Motor neuron (in vitro differentiated cells): ENCODE results near the gene PAXIP1. TPM values are rescaled to one million over a fixed set of nuclear protein-coding genes. Genes with fewer than 3 reads are reported as not detected.

ENCODE experiments used
- ATAC-seq, 8 experiments: fragments of 200-7000 bp; cut with Tn5 transposase; replicated peaks in 6 of 8; 2 replicates each; pipeline ENCODE4 v1.8.0; 2021; ENCODE audit warnings: mild to moderate bottlenecking in 8 of 8, moderate library complexity in 8 of 8
- H3K27ac ChIP-seq, 2 donors: fragments of 250-450 bp; sonication (Bioruptor Pico); 2 replicates each; pipeline ENCODE4 v1.9.0; 2021; ENCODE audit warnings: antibody characterized with exemption in 2 of 2, mild to moderate bottlenecking in 2 of 2, moderate library complexity in 1 of 2
- H3K4me1 ChIP-seq, 2 donors: fragments of 250-450 bp; sonication (Bioruptor Pico); replicated peaks in 1 of 2; 2 replicates each; pipeline ENCODE4 v1.6.1; 2021; ENCODE audit warnings: antibody characterized with exemption in 2 of 2, mild to moderate bottlenecking in 2 of 2, moderate library complexity in 1 of 2
- H3K4me3 ChIP-seq, 5 donors: fragments of 250-450 bp; sonication (Bioruptor Pico); 2 replicates each; pipeline ENCODE4 v1.9.0; 2021; ENCODE audit warnings: antibody characterized with exemption in 5 of 5, mild to moderate bottlenecking in 5 of 5, moderate library complexity in 4 of 5
- WGBS, 10 experiments: fragments of 450-650 bp; shearing (Covaris generic); methylation state at CpG; one replicate each; pipeline ENCODE4 v1.0.0; 2022; 5-methylcytosine and 5-hydroxymethylcytosine counted together
- in situ Hi-C, 9 experiments: fragments of 400-800 bp; cut with MboI; loops; one replicate each; pipeline ENCODE4 v1.15.0; 2021; ENCODE audit warnings: low sequenced_read_pairs in 9 of 9, low pct_unique_long_range_greater_than_20kb in 2 of 9; ENCODE audit not compliant: unreplicated experiment in 9 of 9
- total RNA-seq, 8 experiments: library from RNA; unstranded; fragments of 300-600 nt; gene quantifications; 2 replicates each; pipeline versions ENCODE4 v1.2.3 to v1.2.4, GENCODE V29; 2022

Gene PAXIP1
- total RNA-seq, 8 experiments from 2014 or later, result 4.9 to 30.6 (median 8.7) TPM

- no peak for ATAC-seq
- no peak overlapping the region for H3K4me3 ChIP-seq
- H3K4me1 ChIP-seq, result no peaks in the 10 kb centered on the region
- in situ Hi-C loops, result loop anchor here in 4 of 9 experiments (25.0 kb wide), 3 partner anchors 282 to 457 kb away; no protein-coding TSS in a partner anchor
- WGBS, 10 experiments, result 6 to 78% (median 47%) methylated on average over 2 to 6 of the region's 8 CpGs; no CpG with 5 or more reads in 4 of the 10 experiments
- H3K27ac ChIP-seq, result no peak overlapping the region
Measured at GRCh38 chr7:154905615-154906014, 97.3 kb downstream of the PAXIP1 start.

- Histone ChIP-seq H3K4me1 (no peaks in the 10 kb centered on the region), H3K4me3 (no peak overlapping the region), H3K27ac (no peak overlapping the region)
- in situ Hi-C loops, result loop anchor here in 4 of 9 experiments (25.0 kb wide), 3 partner anchors 282 to 457 kb away; no protein-coding TSS in a partner anchor
- peak in 3 of 8 experiments; percentile 43 to 60 (median 44) for ATAC-seq
- WGBS, 10 experiments, result 50 to 100% (median 67%) methylated on average over 1 to 5 of the region's 8 CpGs; no CpG with 5 or more reads in 1 of the 10 experiments
Measured at GRCh38 chr7:154905146-154905545, 97.8 kb downstream of the PAXIP1 start.

- WGBS, 10 experiments, result 0 to 90% (median 42%) methylated on average over 1 to 5 of the region's 14 CpGs; no CpG with 5 or more reads in 3 of the 10 experiments
- Histone ChIP-seq H3K4me3 (no peak overlapping the region), H3K27ac (no peak overlapping the region), H3K4me1 (no peaks in the 10 kb centered on the region)
- ATAC-seq, result peak in 1 of 8 experiments; percentile 30
- in situ Hi-C loops, result loop anchor here in 4 of 9 experiments (25.0 kb wide), 3 partner anchors 284 to 459 kb away; no protein-coding TSS in a partner anchor
Measured at GRCh38 chr7:154903083-154903731, 99.7 kb downstream of the PAXIP1 start.

- H3K27ac ChIP-seq, result no peak overlapping the region
- WGBS, 10 experiments, result 12 to 72% (median 30%) methylated on average over 1 to 4 of the region's 6 CpGs; no CpG with 5 or more reads in 1 of the 10 experiments
- H3K4me1 ChIP-seq, result no peaks in the 10 kb centered on the region
- H3K4me3 ChIP-seq, result no peak overlapping the region
- in situ Hi-C loops, result loop anchor here in 4 of 9 experiments (25.0 kb wide), 3 partner anchors 285 to 460 kb away; no protein-coding TSS in a partner anchor
- ATAC-seq, result peak in 3 of 8 experiments; percentile 9 to 24 (median 18)
Measured at GRCh38 chr7:154902600-154903082, 100.3 kb downstream of the PAXIP1 start.

- Histone ChIP-seq H3K4me3 (no peak overlapping the region), H3K27ac (no peak overlapping the region), H3K4me1 (no peaks in the 10 kb centered on the region)
- in situ Hi-C loops, result loop anchor here in 4 of 9 experiments (25.0 kb wide), 3 partner anchors 287 to 462 kb away; no protein-coding TSS in a partner anchor
- peak in 1 of 8 experiments; percentile 67 for ATAC-seq
- 0 to 61% (median 5%) methylated on average over 1 to 3 of the region's 5 CpGs; no CpG with 5 or more reads in 4 of the 10 experiments for WGBS, 10 experiments
Measured at GRCh38 chr7:154899862-154900261, 103.1 kb downstream of the PAXIP1 start.

- Histone ChIP-seq H3K4me1 (no peaks in the 10 kb centered on the region), H3K4me3 (no peak overlapping the region), H3K27ac (no peak overlapping the region)
- no peak for ATAC-seq
- 0 to 88% (median 78%) methylated on average over 1 to 6 of the region's 24 CpGs; no CpG with 5 or more reads in 3 of the 10 experiments for WGBS, 10 experiments
- in situ Hi-C loops, result no loop called here
Measured at GRCh38 chr7:154898973-154899855, 103.7 kb downstream of the PAXIP1 start.

- 0 to 93% (median 83%) methylated on average over 1 to 3 of the region's 11 CpGs; no CpG with 5 or more reads in 6 of the 10 experiments for WGBS, 10 experiments
- Histone ChIP-seq H3K4me3 (no peak overlapping the region), H3K27ac (no peak overlapping the region), H3K4me1 (no peaks in the 10 kb centered on the region)
- in situ Hi-C loops, result no loop called here
- no peak for ATAC-seq
Measured at GRCh38 chr7:154896076-154896475, 106.8 kb downstream of the PAXIP1 start.

Other genes with a start within 250 kb of the PAXIP1 start
- gene HTR5A, start 67.2 kb upstream of the PAXIP1 start, total RNA-seq, result under 1 TPM in 5 of 8 experiments, not detected in 3; 0.04 to 0.57 (median 0.09) TPM